ENCODE data around the gene CNST. TPM values are rescaled to one million over a fixed set of nuclear protein-coding genes. Genes with fewer than 3 reads are reported as not detected.

The CNST gene
- total and polyA plus RNA-seq, 9 of the 15 experiments (the other 6 are each of a cell fraction or from before 2014, with no cell fraction given), result 17.0 to 55.3 (median 30.8) TPM

GRCh38 chr1:246577720-246578106, 11.5 kb downstream of the CNST start (continued):
- no peak for TF ChIP-seq TCF7L2 (IDR thresholded peaks at IDR 0.05; ENCODE audit: low read depth, low read length)
- TF ChIP-seq CTCF (IDR thresholded peaks at IDR 0.05 in 2 of 3, conservative IDR thresholded peaks at IDR 0.05 in 1 of 3; ENCODE audit: insufficient read depth in 2 of 3, low read depth in 1 of 3, low read length in 3 of 3), result no peak
- no peak for TF ChIP-seq NFIX (CRISPR knock-in tag; IDR thresholded peaks at IDR 0.05; ENCODE audit: low read depth)
- peak; percentile 33; the same call in 1 of the 2 replicates for TF ChIP-seq NBN (IDR thresholded peaks at IDR 0.05; ENCODE audit: low read depth)
- TF ChIP-seq NCOR1 (IDR thresholded peaks at IDR 0.05), result peak; percentile 88
- no peak for TF ChIP-seq CREB5 (CRISPR knock-in tag; IDR thresholded peaks at IDR 0.05)
- no peak for TF ChIP-seq E2F3 (CRISPR knock-in tag; IDR thresholded peaks at IDR 0.05)
- TF ChIP-seq DIDO1 (tag; IDR thresholded peaks at IDR 0.05; ENCODE audit: low read depth), result no peak
- no peak for TF ChIP-seq U2AF1 (optimal IDR thresholded peaks at IDR 0.05; ENCODE audit: low read depth, low read length)
- no peak for TF ChIP-seq GABPB1 (CRISPR knock-in tag; IDR thresholded peaks at IDR 0.05)
- peak; percentile 72 for TF ChIP-seq KLF16 (IDR thresholded peaks at IDR 0.05)
- TF ChIP-seq PREB (CRISPR knock-in tag; IDR thresholded peaks at IDR 0.05), result no peak
- no peak for TF ChIP-seq RFX7 (CRISPR knock-in tag; IDR thresholded peaks at IDR 0.05)
- TF ChIP-seq FOXK2 (conservative IDR thresholded peaks at IDR 0.05 in 1 of 2, IDR thresholded peaks at IDR 0.05 in 1 of 2; ENCODE audit: low read depth in 2 of 2), result peak in 1 of 2 experiments; percentile 34; a peak in 1 of 4 replicates
- TF ChIP-seq MCM7 (IDR thresholded peaks at IDR 0.05), result no peak
- TF ChIP-seq REST (IDR thresholded peaks at IDR 0.05; ENCODE audit: borderline replicate concordance), result no peak
- no peak for TF ChIP-seq REST (CRISPR knock-in tag; IDR thresholded peaks at IDR 0.05; ENCODE audit: low read depth)
- TF ChIP-seq NFRKB (IDR thresholded peaks at IDR 0.05; ENCODE audit: low read depth), result no peak
- peak; percentile 98 for TF ChIP-seq EP300 (IDR thresholded peaks at IDR 0.05; ENCODE audit: low read length)

Measured in K562 (cell line).